Heart left ventricle (tissue), 16 donors: ENCODE results near the gene DNAJB14. TPM values are rescaled to one million over a fixed set of nuclear protein-coding genes. Genes with fewer than 3 reads are reported as not detected.

Source experiments
- ATAC-seq, 4 donors: fragments of 200-7000 bp; cut with Tn5 transposase; one replicate each; pipeline ENCODE4 v1.9.1; 2020 to 2022; ENCODE audit warnings: moderate library complexity in 4 of 4, mild to moderate bottlenecking in 3 of 4, moderate number of reproducible peaks in 1 of 4
- DNase-seq, 5 donors: peaks; one replicate each; pipeline ENCODE4 v3.0.0-alpha.2; 2020
- H3K27ac ChIP-seq, 12 donors: fragments of 200-600 bp; sonication (generic) in 4 of 12; one replicate each; pipeline versions ENCODE4 v1.5.0 to v1.8.0; 2016 to 2022; ENCODE audit warnings: mild to moderate bottlenecking in 2 of 12
- H3K27me3 ChIP-seq, 9 donors: fragments of 200-600 bp; sonication (generic) in 2 of 9; one replicate each; pipeline versions ENCODE4 v1.5.1 to v1.8.0; 2016 to 2022; ENCODE audit warnings: mild to moderate bottlenecking in 3 of 9
- H3K36me3 ChIP-seq, 9 donors: fragments of 200-600 bp; sonication (generic) in 2 of 9; one replicate each; pipeline versions ENCODE4 v1.5.0 to v1.8.0; 2018 to 2022; ENCODE audit warnings: mild to moderate bottlenecking in 2 of 9
- H3K4me1 ChIP-seq, 12 donors: fragments of 200-600 bp; sonication (generic) in 4 of 12; one replicate each; pipeline versions ENCODE4 v1.5.0 to v1.8.0; 2016 to 2022; ENCODE audit warnings: mild to moderate bottlenecking in 3 of 12
- H3K4me3 ChIP-seq, 12 donors: fragments of 200-600 bp; sonication (generic) in 4 of 12; one replicate each; pipeline versions ENCODE4 v1.5.0 to v1.8.0; 2017 to 2022; ENCODE audit warnings: mild to moderate bottlenecking in 9 of 12, moderate library complexity in 4 of 12
- H3K9me3 ChIP-seq, 12 donors: fragments of 200-600 bp; sonication (generic) in 4 of 12; one replicate each; pipeline versions ENCODE4 v1.5.0 to v1.8.0; 2016 to 2022; ENCODE audit warnings: mild to moderate bottlenecking in 1 of 12
- CTCF ChIP-seq, 12 donors: fragments of 200-600 bp; sonication (generic) in 4 of 12; IDR thresholded peaks; one replicate each; pipeline versions ENCODE4 v1.5.0 to v1.8.0; 2018 to 2022; ENCODE audit warnings: antibody characterized with exemption in 12 of 12, mild to moderate bottlenecking in 5 of 12
- POLR2A ChIP-seq, 2 donors: fragments of 450-650 bp; IDR thresholded peaks; one replicate each; pipeline ENCODE4 v1.6.1; 2017; ENCODE audit warnings: antibody characterized with exemption in 2 of 2, mild to moderate bottlenecking in 2 of 2, moderate library complexity in 2 of 2
- WGBS, 4 donors: extraction: QIAGEN DNeasy Blood & Tissue Kit in 2 of 4; methylation state at CpG; one replicate each; pipeline versions ENCODE4 v1.1.5 to v1.1.7; 2013 to 2018; 5-methylcytosine and 5-hydroxymethylcytosine counted together
- intact Hi-C, 10 donors: fragments of 100-400 bp; cut with DNase I; formaldehyde crosslinking; loops; one replicate each; pipeline versions ENCODE4 v1.11.1 to v1.14.2; 2022
- polyA plus RNA-seq, 2 donors: library from polyadenylated mRNA; stranded (reverse); fragments of 200-250 nt; gene quantifications; one replicate each; pipeline ENCODE4 v1.2.3, GENCODE V29; 2013
- total RNA-seq, 9 donors: library from RNA; depleted of rRNA in 2 of 9; stranded (reverse); fragments of >200 nt in 2 of 9; fragmentation: NEBNext Ultra II Directional in 3 of 9; extraction: Animal tissue kit (Norgen Biotek cat#: 25700) in 3 of 9; gene quantifications; one replicate each; pipeline versions ENCODE4 v1.1.0 to v1.2.4, GENCODE V29; 2016 to 2023
- donor health status: ischemic (EF 13 %, LVEDD 7.1; RV severe dilation, severe dysfunction).
- donor health status: healthy with polysubstance abuse.
- donor health status: DM: no; HTN: yes; CAD: no.
- donor health status: DM: no; HTN: no; CAD: no.
- donor health status: ischemic (EF 25% LVEDD 6.9; RV normal size, moderate dysfunction).
- donor health status: ischemic (EF 25% LVEDD 5.7; RV mildly dilated, moderate dysfunction).
- donor health status: healthy.
- donor health status: DM: yes; HTN: yes; CAD: no.
- donor health status: ischemic (EF 35%, LVEDD 5.7; RV mildly dilated, moderate dysfunction).
- donor health status: nonischemic (EF 11% LVEDD 7.7; RV severe dilation, severe dysfunction).
- donor health status: DM: yes; HTN: yes; CAD: no.
- donor health status: PGD.
- donor health status: ischemic (EF 29% LVEDD 5.4; RV normal size, mild dysfunction).
- donor health status: nonischemic (EF 23%, LVEDD 6.1; RV moderate dilation, normal function).

DNAJB14 gene
- total and polyA plus RNA-seq, 11 donors = 5.4 to 26.7 (median 15.9) TPM

GRCh38 chr4:99876946-99877345 is 69.5 kb downstream of the DNAJB14 start:
- TF ChIP-seq CTCF (IDR thresholded peaks at IDR 0.05) (no peak), POLR2A (IDR thresholded peaks at IDR 0.05) (no peak)
- intact Hi-C loops = loop anchor here in 2 of 10 donors (5.0 to 10.0 kb wide), 2 partner anchors 62 to 65 kb away; partner anchors contain the start of gene DAPP1 (in 1 of the 2)
- Histone ChIP-seq H3K9me3 (no peaks in the 10 kb centered on the region), H3K27ac (peak overlapping the region in 1 of 12 donors; percentile 37), H3K4me3 (no peak overlapping the region), H3K4me1 (no peaks in the 10 kb centered on the region), H3K36me3 (peaks cover 0 to 64% (median 43%) of the 10 kb centered on the region in 9 donors), H3K27me3 (no peaks in the 10 kb centered on the region)
- ATAC-seq = no peak
- DNase-seq = no peak
- 79 to 85% (median 84%) methylated on average over 3 of the region's 3 CpGs for WGBS, 4 donors

- no peak for DNase-seq
- ATAC-seq = no peak
- Histone ChIP-seq H3K4me1 (no peaks in the 10 kb centered on the region), H3K27ac (no peak overlapping the region), H3K9me3 (no peaks in the 10 kb centered on the region), H3K4me3 (no peak overlapping the region), H3K36me3 (peaks cover 0 to 45% (median 24%) of the 10 kb centered on the region in 9 donors), H3K27me3 (no peaks in the 10 kb centered on the region)
- TF ChIP-seq CTCF (IDR thresholded peaks at IDR 0.05) (no peak), POLR2A (IDR thresholded peaks at IDR 0.05) (no peak)
- intact Hi-C loops = loop anchor here in 2 of 10 donors (5.0 to 10.0 kb wide), 2 partner anchors 60 to 63 kb away; partner anchors contain the start of gene DAPP1 (in 1 of the 2)
These were observed 71.3 kb downstream of the DNAJB14 start for GRCh38 chr4:99875071-99875470.

- Histone ChIP-seq H3K27me3 (no peaks in the 10 kb centered on the region), H3K9me3 (no peaks in the 10 kb centered on the region), H3K4me3 (no peak overlapping the region), H3K36me3 (peaks cover 0 to 30% (median under 1%) of the 10 kb centered on the region in 9 donors), H3K27ac (no peak overlapping the region), H3K4me1 (no peaks in the 10 kb centered on the region)
- ATAC-seq (no peak), DNase-seq (no peak)
- TF ChIP-seq POLR2A (IDR thresholded peaks at IDR 0.05) = no peak
- no peak for TF ChIP-seq CTCF (IDR thresholded peaks at IDR 0.05)
- intact Hi-C loops = loop anchor here in 1 of 10 donors (10.0 kb wide), 1 partner anchor 58 kb away; the partner anchor contains the start of gene DAPP1
These were observed 73.8 kb downstream of the DNAJB14 start for GRCh38 chr4:99872570-99872969.

GRCh38 chr4:99868126-99868596 is 78.3 kb downstream of the DNAJB14 start:
- peaks cover 0 to 29% (median 0%) of the 10 kb centered on the region in 9 donors for H3K36me3 ChIP-seq
- TF ChIP-seq POLR2A (IDR thresholded peaks at IDR 0.05) = no peak
- ATAC-seq (peak in 2 of 4 donors; percentile 11 to 29), DNase-seq (no peak)
- no peak overlapping the region for H3K4me3 ChIP-seq
- peak overlapping the region in 1 of 12 donors; percentile 60 for H3K27ac ChIP-seq
- 47 to 57% (median 48%) methylated on average over 8 of the region's 8 CpGs for WGBS, 4 donors
- intact Hi-C loops = no loop called here
- H3K9me3 ChIP-seq = no peaks in the 10 kb centered on the region
- peaks cover 0 to 3% (median 0%) of the 10 kb centered on the region in 9 donors for H3K27me3 ChIP-seq
- H3K4me1 ChIP-seq = no peaks in the 10 kb centered on the region

GRCh38 chr4:99863804-99864203 is 82.6 kb downstream of the DNAJB14 start:
- H3K27ac ChIP-seq = no peak overlapping the region
- no peaks in the 10 kb centered on the region for H3K9me3 ChIP-seq
- H3K4me1 ChIP-seq = peaks cover 0 to 3% (median 0%) of the 10 kb centered on the region in 12 donors
- intact Hi-C loops = no loop called here
- no peak overlapping the region for H3K4me3 ChIP-seq
- no peak for ATAC-seq
- TF ChIP-seq POLR2A (IDR thresholded peaks at IDR 0.05) (no peak), CTCF (IDR thresholded peaks at IDR 0.05) (no peak)
- H3K27me3 ChIP-seq = peaks cover 0 to 3% (median 0%) of the 10 kb centered on the region in 9 donors
- DNase-seq = no peak
- WGBS, 4 donors = 44 to 65% (median 58%) methylated on average over 3 of the region's 3 CpGs
- H3K36me3 ChIP-seq = peaks cover 0 to 18% (median 0%) of the 10 kb centered on the region in 9 donors
